ENCODE results near the gene IRGC.

The IRGC gene

GRCh38 chr19:43691755-43692154 lies 24.1 kb upstream of the IRGC start:
- no peak for DNase-seq

GRCh38 chr19:43692385-43692784 lies 23.5 kb upstream of the IRGC start:
- no peak for DNase-seq

- no peak for DNase-seq
These were observed 23.0 kb upstream of the IRGC start for GRCh38 chr19:43692877-43693276.

- DNase-seq: no peak
These were observed 21.3 kb upstream of the IRGC start for GRCh38 chr19:43694553-43694952.

- DNase-seq: no peak
These were observed 19.7 kb upstream of the IRGC start for GRCh38 chr19:43695985-43696704.

GRCh38 chr19:43697295-43697694 lies 18.6 kb upstream of the IRGC start:
- DNase-seq: no peak

- peak; percentile 54 for DNase-seq
These were observed 16.1 kb upstream of the IRGC start for GRCh38 chr19:43699506-43700394.

GRCh38 chr19:43700395-43701000 lies 15.4 kb upstream of the IRGC start:
- peak; percentile 85 for DNase-seq

- no peak for DNase-seq
These were observed 11.7 kb upstream of the IRGC start for GRCh38 chr19:43704002-43704705.

GRCh38 chr19:43705729-43706128 lies 10.1 kb upstream of the IRGC start:
- no peak for DNase-seq

GRCh38 chr19:43707158-43707712 lies 8.6 kb upstream of the IRGC start:
- no peak for DNase-seq

GRCh38 chr19:43708716-43709115 lies 7.2 kb upstream of the IRGC start:
- no peak for DNase-seq

GRCh38 chr19:43711751-43712355 lies 4.0 kb upstream of the IRGC start:
- peak; percentile 23 for DNase-seq

- no peak for DNase-seq
These were observed 2.7 kb upstream of the IRGC start for GRCh38 chr19:43713208-43713607.

GRCh38 chr19:43718627-43719377 lies 2.9 kb downstream of the IRGC start:
- DNase-seq: no peak

GRCh38 chr19:43719378-43719868 lies 3.5 kb downstream of the IRGC start:
- no peak for DNase-seq

- DNase-seq: no peak
These were observed 4.0 kb downstream of the IRGC start for GRCh38 chr19:43719918-43720317.

GRCh38 chr19:43720936-43721335 lies 5.1 kb downstream of the IRGC start:
- DNase-seq: no peak

GRCh38 chr19:43721469-43722048 lies 5.7 kb downstream of the IRGC start:
- no peak for DNase-seq

GRCh38 chr19:43723588-43723987 lies 7.7 kb downstream of the IRGC start:
- peak; percentile 19 for DNase-seq

GRCh38 chr19:43724896-43725295 lies 9.0 kb downstream of the IRGC start:
- DNase-seq: no peak

Measured in EL (cell line).